Esophagus mucosa (tissue), 1 donor: Measurements from ENCODE around the gene EPHX1. TPM values are rescaled to one million over a fixed set of nuclear protein-coding genes. Genes with fewer than 3 reads are reported as not detected.
A peak's percentile ranks its signal among the peaks of the same experiment; 100 is the strongest.
"Not testable (repeated sequence)": the region's sequence is repeated elsewhere in the genome, so short reads cannot be mapped to it uniquely, and the experiment has no call there.

Experiments used
- ATAC-seq: fragments of 200-7000 bp; cut with Tn5 transposase; one replicate; pipeline ENCODE4 v1.9.1; 2020
- total RNA-seq: library from RNA; stranded (reverse); gene quantifications from one replicate; pipeline ENCODE4 v1.2.4, GENCODE V29; 2023
- donor health status: DM: yes; HTN: yes; CAD: no.

Gene EPHX1
- total RNA-seq, 1 donor from 2014 or later, result 89.7 TPM

DNA sequence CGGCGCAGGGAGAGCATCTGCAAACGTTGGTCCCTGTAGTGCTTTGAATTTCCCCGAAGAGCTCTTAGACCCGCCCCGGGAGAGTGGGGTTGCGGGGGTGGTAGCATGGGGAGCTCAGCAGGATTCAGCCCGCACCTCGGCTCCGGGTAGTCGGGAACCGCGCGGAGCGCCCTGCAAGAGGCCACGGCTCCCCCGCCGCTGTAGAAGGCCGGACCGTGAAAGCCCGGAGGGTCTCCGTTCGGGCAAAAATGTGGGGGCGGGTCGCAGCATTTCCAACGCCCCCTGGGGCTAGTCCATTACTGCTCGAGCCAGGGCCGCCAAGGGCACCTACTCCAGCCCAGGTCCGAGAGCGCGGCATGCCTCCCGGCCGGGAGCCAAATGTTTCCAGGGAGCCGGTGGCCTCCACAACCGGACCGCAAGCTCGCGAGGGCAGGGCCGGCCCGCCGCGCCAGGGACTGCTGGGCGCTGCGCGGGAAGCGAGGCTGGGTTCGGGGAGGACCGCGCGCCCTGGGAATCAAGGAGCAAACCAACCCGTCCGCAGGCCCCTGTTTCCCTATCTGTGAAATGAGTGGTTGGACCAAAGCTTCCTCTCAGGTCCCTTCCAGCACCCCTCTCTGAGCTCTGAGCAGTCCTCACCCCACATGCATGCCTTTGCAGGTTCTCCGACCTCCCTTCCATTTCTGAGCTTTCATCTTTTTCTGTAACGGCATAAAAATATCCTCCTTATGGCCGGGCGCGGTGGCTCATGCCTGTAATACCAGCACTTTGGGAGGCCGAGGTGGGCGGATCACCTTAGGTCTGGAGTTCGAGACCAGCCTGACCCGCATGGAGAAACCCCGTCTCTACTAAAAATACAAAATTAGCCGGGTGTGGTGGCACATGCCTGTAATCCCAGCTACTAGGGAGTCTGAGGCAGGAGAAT is 73.0 kb downstream of the EPHX1 start:
- ATAC-seq, result peak; percentile 50

DNA sequence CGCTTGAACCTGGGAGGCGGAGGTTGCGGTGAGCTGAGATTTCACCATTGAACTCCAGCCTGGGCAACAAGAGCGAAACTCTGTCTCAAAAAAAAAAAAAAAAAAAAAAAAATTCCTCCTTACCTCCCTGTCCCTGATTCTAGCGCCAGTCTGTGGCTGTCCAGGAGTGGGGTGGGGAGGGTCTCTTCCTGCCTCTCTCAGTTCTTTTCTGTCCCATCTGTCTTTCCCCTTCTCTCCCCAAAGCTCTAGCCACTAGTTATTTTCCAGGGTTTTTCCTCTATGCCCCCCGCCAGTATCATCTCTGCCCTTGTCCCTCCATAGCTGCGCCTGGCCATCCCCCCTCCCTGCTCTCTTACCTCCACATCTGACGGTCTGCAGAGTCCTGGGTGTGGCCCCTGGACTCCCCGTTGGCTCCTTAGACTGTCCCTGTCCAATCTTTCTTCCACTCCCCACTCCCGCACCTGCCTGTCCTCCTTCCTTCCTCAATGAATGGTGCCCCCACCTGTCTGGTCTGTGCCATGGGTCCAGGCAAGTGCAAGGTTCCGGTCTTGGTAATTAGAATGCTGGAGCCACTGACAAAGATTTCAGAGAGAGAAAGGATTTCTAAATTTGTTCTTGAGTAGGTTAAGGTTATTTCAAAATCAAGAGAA is 73.8 kb downstream of the EPHX1 start:
- ATAC-seq, result no peak

- no peak for ATAC-seq
Measured at GRCh38 chr1:225885336-225885735, 75.4 kb downstream of the EPHX1 start.

- no peak for ATAC-seq
Measured at GRCh38 chr1:225886159-225887029, 76.5 kb downstream of the EPHX1 start.

GRCh38 chr1:225887030-225887314 is 77.0 kb downstream of the EPHX1 start:
- no peak for ATAC-seq

- ATAC-seq, result not testable (repeated sequence)
Measured at GRCh38 chr1:225887554-225888288, 77.8 kb downstream of the EPHX1 start.

GRCh38 chr1:225888289-225888897 is 78.5 kb downstream of the EPHX1 start:
- ATAC-seq, result no peak

- peak; percentile 13 for ATAC-seq
Measured at GRCh38 chr1:225888898-225889601, 79.1 kb downstream of the EPHX1 start, which contains the start of gene LEFTY1. Gene LEFTY1, minus strand, starts transcription at chr1:225889146. Its CDS starts 80 bp downstream, at chr1:225889066.

DNA sequence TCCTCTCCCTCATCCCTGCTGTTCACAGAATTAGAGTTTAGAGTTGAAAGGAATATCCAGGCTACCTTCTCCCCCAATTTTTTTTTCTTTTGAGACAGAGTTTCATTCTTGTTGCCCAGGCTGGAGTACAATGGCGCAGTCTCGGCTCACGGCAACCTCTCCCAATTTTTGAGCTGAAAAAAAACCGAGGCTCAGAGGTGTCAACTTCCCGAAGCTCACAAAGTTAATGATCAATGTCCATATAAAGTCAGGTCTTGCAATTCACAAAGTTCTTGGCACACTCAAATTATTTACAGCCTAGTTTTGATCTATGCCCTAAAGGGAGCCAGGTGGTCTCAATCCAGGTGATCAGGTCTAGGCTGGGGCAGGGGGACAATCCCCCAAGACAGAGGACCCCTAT is 79.8 kb downstream of the EPHX1 start:
- no peak for ATAC-seq

- peak; percentile 7 for ATAC-seq
Measured at GRCh38 chr1:225890346-225891228, 80.7 kb downstream of the EPHX1 start.

DNA sequence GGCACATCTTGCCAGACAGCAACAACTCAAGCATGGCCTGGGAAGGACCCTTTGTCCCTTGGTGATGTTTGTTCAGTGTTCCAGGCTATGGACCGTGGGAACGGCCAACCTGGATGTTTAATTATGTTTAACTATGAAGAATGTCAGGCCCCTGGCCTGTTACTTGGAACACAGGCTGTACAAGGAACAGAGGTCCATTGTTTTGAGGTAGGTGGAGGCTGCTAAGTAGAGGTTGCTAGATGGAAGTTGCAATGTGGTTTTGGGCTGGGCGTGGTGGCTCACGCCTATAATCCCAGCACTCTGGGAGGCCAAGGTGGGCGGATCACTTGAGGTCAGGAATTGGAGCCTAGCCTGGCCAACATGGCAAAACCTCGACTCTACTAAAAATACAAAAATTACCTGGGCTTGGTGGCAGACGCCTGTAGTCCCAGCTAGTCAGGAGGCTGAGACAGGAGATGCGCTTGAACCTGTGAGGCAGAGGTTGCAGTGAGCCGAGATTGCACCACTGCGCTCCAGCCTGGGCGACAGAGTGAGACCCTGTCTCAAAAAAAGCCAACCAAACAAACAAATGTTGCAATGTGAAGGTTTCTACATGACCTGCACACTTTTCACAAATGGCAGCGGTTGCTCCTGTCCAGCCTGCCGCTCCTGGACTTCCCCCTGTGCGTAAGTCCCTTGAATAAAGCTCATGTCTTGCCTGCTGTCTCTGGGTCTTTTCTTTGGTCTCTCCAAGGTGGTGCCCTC is 81.5 kb downstream of the EPHX1 start:
- ATAC-seq, result peak; percentile 36

DNA sequence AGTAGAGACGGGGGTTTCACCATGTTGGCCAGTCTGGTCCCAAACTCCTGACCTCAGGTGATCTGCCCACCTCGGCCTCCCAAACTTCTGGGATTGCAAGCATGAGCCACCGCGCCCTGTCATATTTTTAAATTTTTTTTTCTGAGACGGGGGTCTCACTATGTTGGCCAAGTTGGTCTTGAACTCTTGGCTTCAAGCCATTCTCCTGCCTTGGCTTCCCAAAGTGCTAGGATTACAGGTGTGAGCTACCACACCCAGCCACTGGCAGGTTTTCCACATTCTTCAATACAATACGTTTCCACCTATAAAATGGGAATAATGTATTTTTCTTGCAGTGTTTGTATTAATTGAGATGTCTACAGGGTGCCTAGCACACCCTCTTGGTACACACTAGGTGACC is 82.4 kb downstream of the EPHX1 start:
- ATAC-seq, result no peak

Other genes starting within 250 kb of the EPHX1 start
- 41.0 TPM for gene ENAH, start 157.0 kb upstream of the EPHX1 start, total RNA-seq
- gene SRP9, start 32.3 kb upstream of the EPHX1 start, total RNA-seq, result 156 TPM
- gene TMEM63A, start 72.3 kb downstream of the EPHX1 start, total RNA-seq, result 23.0 TPM
- not detected for gene LEFTY1, start 79.0 kb downstream of the EPHX1 start, total RNA-seq
- 25.7 TPM for gene PYCR2, start 114.1 kb downstream of the EPHX1 start, total RNA-seq
- gene LEFTY2, start 131.1 kb downstream of the EPHX1 start, total RNA-seq, result not detected
- 9.5 TPM for gene SDE2, start 189.2 kb downstream of the EPHX1 start, total RNA-seq